Fibroblast of upper back skin (primary cell): ENCODE results near the gene GALK1.

ENCODE experiments used
- DNase-seq: peaks from one replicate; pipeline ENCODE4 v3.0.0-alpha.2; 2013

GALK1 gene

GRCh38 chr17:75722542-75723095 lies 42.4 kb downstream of the GALK1 start:
- DNase-seq: no peak

GRCh38 chr17:75722076-75722475 lies 42.9 kb downstream of the GALK1 start:
- no peak for DNase-seq

DNA sequence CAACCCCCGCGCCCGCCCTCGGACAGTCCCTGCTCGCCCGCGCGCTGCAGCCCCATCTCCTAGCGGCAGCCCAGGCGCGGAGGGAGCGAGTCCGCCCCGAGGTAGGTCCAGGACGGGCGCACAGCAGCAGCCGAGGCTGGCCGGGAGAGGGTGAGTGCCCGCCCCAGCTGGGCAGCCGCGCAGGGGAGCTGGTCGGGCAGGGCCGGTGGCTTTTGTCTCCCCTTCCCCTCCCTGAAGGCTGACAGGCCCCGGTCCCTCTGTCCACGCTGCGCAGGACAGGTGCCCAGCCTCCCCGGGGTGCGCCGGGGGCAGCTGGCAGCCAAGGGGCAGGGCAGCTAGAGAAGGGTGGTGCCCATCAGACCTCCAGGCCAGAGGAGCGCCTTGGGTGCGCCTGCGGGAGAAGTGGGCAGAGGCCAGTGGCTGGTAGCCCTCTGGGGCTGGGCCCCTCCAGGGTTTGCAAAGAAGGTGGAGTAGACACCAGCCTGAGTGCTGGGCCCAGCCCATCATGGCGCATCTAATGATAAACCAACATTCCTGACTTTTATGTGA lies 43.5 kb downstream of the GALK1 start:
- no peak for DNase-seq

- DNase-seq: no peak
Observed at GRCh38 chr17:75720656-75721462, 44.1 kb downstream of the GALK1 start, which contains the start of gene ITGB4. Gene ITGB4, plus strand, starts transcription at chr17:75721459. Its CDS starts 3,245 bp downstream, at chr17:75724704.

DNA sequence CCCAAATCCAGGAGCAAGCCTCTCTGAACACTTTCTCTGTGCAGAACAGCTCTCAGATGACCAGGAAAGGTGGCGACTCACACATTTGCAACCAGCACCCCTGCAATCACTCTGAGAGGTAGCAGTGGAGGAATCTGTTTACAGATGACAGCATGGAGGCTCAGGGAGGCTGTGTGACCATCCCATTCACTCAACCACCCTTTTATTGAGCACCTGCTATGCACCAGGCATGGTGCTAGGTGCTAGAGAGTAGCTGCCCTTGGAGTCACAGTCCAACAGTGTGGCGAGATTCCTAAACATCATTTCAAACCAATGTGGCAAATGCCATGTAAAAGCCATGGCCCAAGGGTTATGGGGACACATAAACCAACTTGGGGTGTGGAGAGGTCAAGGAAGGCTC lies 45.3 kb downstream of the GALK1 start:
- no peak for DNase-seq

DNA sequence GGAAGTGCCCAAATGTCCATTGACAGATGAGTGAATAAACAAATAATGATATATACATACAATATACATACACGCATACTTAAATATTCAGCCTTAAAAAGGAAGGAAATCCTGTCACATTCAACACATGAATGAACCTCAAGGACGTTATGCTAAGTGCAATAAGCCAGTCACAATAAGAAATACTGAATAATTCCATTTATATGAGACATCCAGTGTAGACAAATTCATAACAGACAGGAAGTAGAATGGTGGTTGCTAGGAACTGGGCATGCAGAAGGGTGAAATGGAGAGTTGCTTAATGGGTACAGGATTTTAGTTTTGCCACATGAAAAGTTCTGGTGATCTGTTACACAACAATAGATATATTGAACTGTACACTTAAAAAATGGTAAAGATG lies 52.5 kb downstream of the GALK1 start:
- no peak for DNase-seq
